Caco-2 (cell line): ENCODE data around the gene TMEM117. TPM values are rescaled to one million over a fixed set of nuclear protein-coding genes. Genes with fewer than 3 reads are reported as not detected.

Source experiments
- BruUV-seq: library from RNA; stranded (reverse); fragments of 400-500 nt; replicated peaks from 2 replicates; lab custom pipeline; 2021; lab: Mats Ljungman, UMichigan
- CTCF ChIA-PET: fragments of 300-600 bp; sonication (Branson Sonifier 250); formaldehyde crosslinking; loops from one replicate; lab custom pipeline; 2022; ENCODE audit warnings: antibody characterized with exemption; lab: Charles Lee
- POLR2A ChIA-PET: fragments of 300-600 bp; sonication (Branson Sonifier 250); formaldehyde crosslinking; loops from one replicate; lab custom pipeline; 2022; ENCODE audit warnings: antibody characterized with exemption; lab: Charles Lee
- DNase-seq, 2 experiments: peaks; one replicate each; pipeline versions ENCODE4 v3.0.0 to v3.0.0-alpha.2; 2020 to 2022
- H3K27me3 ChIP-seq: replicated peaks from 2 replicates; pipeline ENCODE4 v1.6.0; 2011; ENCODE audit warnings: low read length; ENCODE audit not compliant: control insufficient read depth, insufficient read depth
- H3K36me3 ChIP-seq: 2 replicates; pipeline ENCODE4 v1.5.1; 2011; ENCODE audit warnings: low read length; ENCODE audit not compliant: control insufficient read depth, insufficient read depth
- H3K4me1 ChIP-seq: fragments of 250-450 bp; sonication (Bioruptor Pico); 2 replicates; pipeline ENCODE4 v1.5.1; 2020; ENCODE audit warnings: mild to moderate bottlenecking
- H3K4me3 ChIP-seq: 2 replicates; pipeline ENCODE4 v1.5.1; 2011; ENCODE audit warnings: low read depth, mild to moderate bottlenecking, control low read depth, low read length
- H3K9me3 ChIP-seq: fragments of 250-450 bp; sonication (Bioruptor Pico); 2 replicates; pipeline ENCODE4 v1.5.1; 2020; ENCODE audit warnings: mild to moderate bottlenecking, moderate library complexity
- H3K27ac Mint-ChIP-seq: one replicate; pipeline ENCODE4 v1.8.0; 2022; ENCODE audit warnings: mixed read lengths; ENCODE audit not compliant: unreplicated experiment
- H3K27me3 Mint-ChIP-seq: one replicate; pipeline ENCODE4 v1.8.0; 2022; ENCODE audit warnings: mixed read lengths; ENCODE audit not compliant: insufficient read depth, unreplicated experiment
- H3K36me3 Mint-ChIP-seq: one replicate; pipeline ENCODE4 v1.8.0; 2022; ENCODE audit warnings: mild to moderate bottlenecking, mixed read lengths; ENCODE audit not compliant: insufficient read depth, unreplicated experiment
- H3K4me1 Mint-ChIP-seq: one replicate; pipeline ENCODE4 v1.8.0; 2022; ENCODE audit warnings: low read depth, mixed read lengths; ENCODE audit not compliant: unreplicated experiment
- H3K4me3 Mint-ChIP-seq: one replicate; pipeline ENCODE4 v1.8.0; 2022; ENCODE audit warnings: mild to moderate bottlenecking, moderate library complexity, mixed read lengths; ENCODE audit not compliant: unreplicated experiment
- H3K9me3 Mint-ChIP-seq: one replicate; pipeline ENCODE4 v1.8.0; 2022; ENCODE audit warnings: mixed read lengths; ENCODE audit not compliant: unreplicated experiment
- CTCF ChIP-seq, 2 experiments: fragments of 200-600 bp in 1 of 2; IDR thresholded peaks; 1 replicate in 1 of 2; 2 replicates in 1 of 2; pipeline versions ENCODE4 v1.5.1 to v1.8.0; 2011 to 2022; ENCODE audit warnings: antibody characterized with exemption in 1 of 2, control low read depth in 1 of 2, inconsistent platforms in 1 of 2, low read depth in 1 of 2, low read length in 1 of 2, mild to moderate bottlenecking in 1 of 2, moderate library complexity in 1 of 2; ENCODE audit not compliant: insufficient read depth in 1 of 2, severe bottlenecking in 1 of 2, unreplicated experiment in 1 of 2
- intact Hi-C: fragments of 100-400 bp; cut with micrococcal nuclease; formaldehyde crosslinking; loops from one replicate; pipeline ENCODE4 v1.10.0; 2022; ENCODE audit not compliant: unreplicated experiment
- total RNA-seq: library from RNA; stranded (reverse); gene quantifications from 2 replicates; pipeline ENCODE4 v1.2.3, GENCODE V29; 2022

TMEM117 gene
- total RNA-seq, 1 experiment from 2014 or later: 34.1 TPM

GRCh38 chr12:44342371-44342770 is 506.5 kb downstream of the TMEM117 start:
- no TSS peak for BruUV-seq
- H3K4me1 Mint-ChIP-seq: no peaks in the 10 kb centered on the region
- H3K27me3 ChIP-seq: no peaks in the 10 kb centered on the region
- no peak for TF ChIP-seq CTCF (IDR thresholded peaks at IDR 0.05; ENCODE audit: insufficient read depth in 1 of 2, low read depth in 1 of 2, low read length in 1 of 2, severe bottlenecking in 1 of 2, unreplicated experiment in 1 of 2)
- H3K27ac Mint-ChIP-seq: no peak overlapping the region
- ChIA-PET POLR2A (no interaction called here), CTCF (no interaction called here)
- H3K4me1 ChIP-seq: no peaks in the 10 kb centered on the region
- no peaks in the 10 kb centered on the region for H3K36me3 ChIP-seq
- no peak overlapping the region for H3K4me3 Mint-ChIP-seq
- no peaks in the 10 kb centered on the region for H3K9me3 Mint-ChIP-seq
- H3K36me3 Mint-ChIP-seq: no peaks in the 10 kb centered on the region
- intact Hi-C loops: no loop called here
- no peak overlapping the region for H3K4me3 ChIP-seq
- H3K27me3 Mint-ChIP-seq: no peaks in the 10 kb centered on the region
- H3K9me3 ChIP-seq: no peaks in the 10 kb centered on the region
- DNase-seq: no peak

- no peak overlapping the region for H3K27ac Mint-ChIP-seq
These were observed 511.3 kb downstream of the TMEM117 start for GRCh38 chr12:44347145-44347544.

GRCh38 chr12:44357494-44357893 is 521.6 kb downstream of the TMEM117 start:
- Histone ChIP-seq H3K4me3 (no peak overlapping the region), H3K36me3 (no peaks in the 10 kb centered on the region), H3K4me1 (no peaks in the 10 kb centered on the region), H3K9me3 (no peaks in the 10 kb centered on the region), H3K27me3 (no peaks in the 10 kb centered on the region)
- intact Hi-C loops: no loop called here
- no peaks in the 10 kb centered on the region for H3K4me1 Mint-ChIP-seq
- ChIA-PET CTCF (no interaction called here), POLR2A (no interaction called here)
- no peak overlapping the region for H3K27ac Mint-ChIP-seq
- no peak for DNase-seq
- H3K9me3 Mint-ChIP-seq: peaks cover 8% of the 10 kb centered on the region
- BruUV-seq: no TSS peak
- no peaks in the 10 kb centered on the region for H3K27me3 Mint-ChIP-seq
- no peak for TF ChIP-seq CTCF (IDR thresholded peaks at IDR 0.05; ENCODE audit: insufficient read depth in 1 of 2, low read depth in 1 of 2, low read length in 1 of 2, severe bottlenecking in 1 of 2, unreplicated experiment in 1 of 2)
- H3K36me3 Mint-ChIP-seq: no peaks in the 10 kb centered on the region
- no peak overlapping the region for H3K4me3 Mint-ChIP-seq

More at GRCh38 chr12:44347145-44347544, 511.3 kb downstream of the TMEM117 start:
- no peaks in the 10 kb centered on the region for H3K4me1 Mint-ChIP-seq
- BruUV-seq: no TSS peak
- no peak for TF ChIP-seq CTCF (IDR thresholded peaks at IDR 0.05; ENCODE audit: insufficient read depth in 1 of 2, low read depth in 1 of 2, low read length in 1 of 2, severe bottlenecking in 1 of 2, unreplicated experiment in 1 of 2)
- Histone ChIP-seq H3K4me3 (no peak overlapping the region), H3K9me3 (no peaks in the 10 kb centered on the region), H3K4me1 (no peaks in the 10 kb centered on the region), H3K36me3 (no peaks in the 10 kb centered on the region), H3K27me3 (no peaks in the 10 kb centered on the region)
- intact Hi-C loops: no loop called here
- no peaks in the 10 kb centered on the region for H3K27me3 Mint-ChIP-seq
- ChIA-PET CTCF (interaction anchor here (0.5 kb wide), 1 partner anchor 1042 kb away, joined by 5 read pairs; no protein-coding TSS in a partner anchor), POLR2A (no interaction called here)
- H3K36me3 Mint-ChIP-seq: no peaks in the 10 kb centered on the region
- no peaks in the 10 kb centered on the region for H3K9me3 Mint-ChIP-seq
- no peak for DNase-seq
- no peak overlapping the region for H3K4me3 Mint-ChIP-seq
